Stomach (tissue), 9 donors: ENCODE measurements around the gene TRERF1. TPM values are rescaled to one million over a fixed set of nuclear protein-coding genes. Genes with fewer than 3 reads are reported as not detected.

Experiments
- DNase-seq, 2 donors: peaks; one replicate each; pipeline versions ENCODE4 v3.0.0 to v3.0.0-alpha.2; 2013 to 2019
- H3K27ac ChIP-seq, 5 donors: fragments of 200-600 bp in 4 of 5; sonication (generic) in 4 of 5; one replicate each; pipeline ENCODE4 v1.5.1; 2013 to 2019; ENCODE audit warnings: mild to moderate bottlenecking in 1 of 5, moderate library complexity in 1 of 5
- H3K27me3 ChIP-seq, 3 donors: fragments of 200-600 bp; sonication (generic); one replicate each; pipeline ENCODE4 v1.5.1; 2017 to 2019; ENCODE audit warnings: mixed run types in 1 of 3
- H3K36me3 ChIP-seq, 4 donors: fragments of 200-600 bp; sonication (generic); 1 replicate in 3 of 4; 2 replicates in 1 of 4; pipeline ENCODE4 v1.5.1; 2016 to 2019
- H3K4me1 ChIP-seq, 4 donors: fragments of 200-600 bp; sonication (generic); one replicate each; pipeline ENCODE4 v1.5.1; 2016 to 2019
- H3K4me3 ChIP-seq, 4 donors: fragments of 200-600 bp; sonication (generic) in 3 of 4; one replicate each; pipeline ENCODE4 v1.5.1; 2016 to 2019; ENCODE audit warnings: mild to moderate bottlenecking in 1 of 4
- H3K9me3 ChIP-seq, 4 donors: fragments of 200-600 bp; sonication (generic); one replicate each; pipeline ENCODE4 v1.5.1; 2016 to 2019
- CTCF ChIP-seq, 7 experiments: fragments of 450-650 bp in 4 of 7; fragments of 200-600 bp in 3 of 7; sonication (generic) in 3 of 7; IDR thresholded peaks; one replicate each; pipeline ENCODE4 v1.5.1; 2016 to 2019; ENCODE audit warnings: antibody characterized with exemption in 7 of 7, control low read depth in 2 of 7, mild to moderate bottlenecking in 1 of 7
- EP300 ChIP-seq: sonication (generic); formaldehyde crosslinking; IDR thresholded peaks from one replicate; pipeline ENCODE4 v1.6.1; 2017; ENCODE audit warnings: antibody characterized with exemption
- POLR2A ChIP-seq, 4 donors: fragments of 450-650 bp; IDR thresholded peaks; one replicate each; pipeline ENCODE4 v1.6.1; 2016; ENCODE audit warnings: antibody characterized with exemption in 4 of 4, control low read depth in 2 of 4, mild to moderate bottlenecking in 1 of 4, moderate library complexity in 1 of 4
- POLR2AphosphoS5 ChIP-seq, 3 donors: sonication (generic); formaldehyde crosslinking; IDR thresholded peaks; one replicate each; pipeline ENCODE4 v1.6.1; 2016; ENCODE audit warnings: antibody characterized with exemption in 3 of 3
- WGBS, 5 donors: extraction: QIAGEN DNeasy Blood & Tissue Kit in 3 of 5; methylation state at CpG; one replicate each; pipeline versions ENCODE4 v1.1.5 to v1.1.7; 2013 to 2018; 5-methylcytosine and 5-hydroxymethylcytosine counted together
- intact Hi-C: fragments of 100-400 bp; cut with DNase I; formaldehyde crosslinking; loops from one replicate; pipeline ENCODE4 v1.15.1; 2023; ENCODE audit warnings: low total_unique reads
- polyA plus RNA-seq, 3 donors: library from polyadenylated mRNA; stranded (reverse); fragments of 200-250 nt; gene quantifications; one replicate each; pipeline ENCODE4 v1.2.3, GENCODE V29; 2013
- total RNA-seq, 5 donors: library from RNA; depleted of rRNA; stranded (reverse); fragments of >200 nt; gene quantifications; one replicate each; pipeline versions ENCODE4 v1.1.0 to v1.2.3, GENCODE V29; 2014 to 2016
- donor health status: healthy with polysubstance abuse.
- donor health status: Bipolar disorder and iron deficiency.
- donor health status: healthy.

The TRERF1 gene
- total and polyA plus RNA-seq, 8 donors = 2.1 to 8.1 (median 4.9) TPM

DNA sequence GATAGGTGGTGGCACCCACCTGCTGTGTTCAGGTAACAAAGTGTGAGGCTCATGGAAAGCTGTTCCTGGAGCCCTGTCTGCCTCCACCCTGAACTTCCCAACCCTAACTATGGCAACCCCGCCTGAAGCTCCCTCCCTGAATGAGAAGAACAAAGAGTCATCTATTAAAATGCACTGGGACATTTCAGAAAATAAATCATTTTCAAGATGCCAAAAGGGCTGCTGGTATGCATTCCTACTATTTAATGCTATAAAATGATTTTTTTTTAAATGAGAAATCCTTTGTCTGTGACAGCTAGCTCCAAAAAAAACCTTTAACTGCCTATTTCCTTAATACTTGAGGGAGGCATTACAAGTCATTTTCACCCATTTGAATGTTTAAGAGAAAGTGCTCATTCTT lies 149.7 kb downstream of the TRERF1 start:
- intact Hi-C loops = no loop called here
- TF ChIP-seq POLR2A (IDR thresholded peaks at IDR 0.05) = no peak
- TF ChIP-seq POLR2AphosphoS5 (IDR thresholded peaks at IDR 0.05) = no peak
- TF ChIP-seq EP300 = no peak
- TF ChIP-seq CTCF (IDR thresholded peaks at IDR 0.05) = no peak

DNA sequence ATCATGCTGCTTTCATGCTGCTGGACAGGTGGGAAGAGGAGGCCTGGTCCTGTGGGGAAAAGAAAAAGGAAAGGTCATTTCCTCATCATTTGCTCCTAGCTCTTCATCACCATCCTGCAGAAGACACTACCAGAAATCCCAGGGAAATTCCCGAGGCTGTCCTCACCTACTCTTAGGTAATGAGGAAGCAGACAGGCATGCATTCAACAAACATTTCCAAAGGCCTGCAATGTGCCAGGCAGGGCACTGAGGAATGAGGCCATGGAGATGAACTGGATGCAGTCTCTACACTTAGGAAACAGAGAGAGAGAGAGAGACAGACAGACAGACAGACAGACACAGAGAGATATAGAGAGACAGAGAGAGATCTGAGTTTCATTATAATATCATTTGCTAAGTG lies 151.0 kb downstream of the TRERF1 start:
- Histone ChIP-seq H3K4me1 (peaks cover 0 to 20% (median 15%) of the 10 kb centered on the region in 4 donors), H3K9me3 (no peaks in the 10 kb centered on the region), H3K27ac (no peak overlapping the region), H3K36me3 (peaks cover 0 to 18% (median 14%) of the 10 kb centered on the region in 4 donors), H3K4me3 (no peak overlapping the region), H3K27me3 (no peaks in the 10 kb centered on the region)
- 66 to 91% (median 78%) methylated on average over 1 of the region's 1 CpG for WGBS, 5 donors
- TF ChIP-seq EP300 (no peak), POLR2AphosphoS5 (IDR thresholded peaks at IDR 0.05) (no peak), POLR2A (IDR thresholded peaks at IDR 0.05) (no peak), CTCF (IDR thresholded peaks at IDR 0.05) (no peak)
- intact Hi-C loops = no loop called here
- no peak for DNase-seq

More for the DNA sequence above, 149.7 kb downstream of the TRERF1 start:
- DNase-seq = no peak
- 81 to 94% (median 90%) methylated on average over 1 of the region's 1 CpG for WGBS, 5 donors
- H3K27ac ChIP-seq = no peak overlapping the region
- H3K4me1 ChIP-seq = peaks cover 0 to 19% (median 8%) of the 10 kb centered on the region in 4 donors
- H3K27me3 ChIP-seq = no peaks in the 10 kb centered on the region
- no peaks in the 10 kb centered on the region for H3K9me3 ChIP-seq
- H3K4me3 ChIP-seq = no peak overlapping the region
- peaks cover 0 to 18% (median 14%) of the 10 kb centered on the region in 4 donors for H3K36me3 ChIP-seq

DNA sequence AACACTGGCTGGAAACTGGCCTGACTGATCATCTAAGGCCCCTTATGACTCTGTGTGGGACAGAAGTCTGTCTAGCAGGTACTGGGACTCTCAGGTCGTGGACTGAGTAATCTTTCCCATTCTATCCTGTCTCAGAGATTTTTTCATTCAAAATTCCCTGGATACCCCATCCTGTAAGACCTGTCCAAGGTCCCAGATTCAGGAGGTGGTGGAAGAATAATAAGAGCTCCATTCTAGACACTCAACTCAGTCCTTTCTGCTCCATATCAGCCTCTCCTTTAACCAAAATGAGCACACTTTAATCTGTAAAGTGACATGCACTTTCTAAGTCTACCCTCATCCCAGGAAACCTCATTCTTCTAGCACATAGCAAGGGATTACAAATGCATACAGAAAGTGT lies 151.5 kb downstream of the TRERF1 start:
- H3K9me3 ChIP-seq = no peaks in the 10 kb centered on the region
- TF ChIP-seq EP300 (no peak), CTCF (IDR thresholded peaks at IDR 0.05) (no peak), POLR2AphosphoS5 (IDR thresholded peaks at IDR 0.05) (no peak), POLR2A (IDR thresholded peaks at IDR 0.05) (no peak)
- peaks cover 0 to 25% (median 17%) of the 10 kb centered on the region in 4 donors for H3K4me1 ChIP-seq
- no peaks in the 10 kb centered on the region for H3K27me3 ChIP-seq
- no peak overlapping the region for H3K4me3 ChIP-seq
- H3K27ac ChIP-seq = no peak overlapping the region
- DNase-seq = no peak
- peaks cover 0 to 18% (median 14%) of the 10 kb centered on the region in 4 donors for H3K36me3 ChIP-seq
- WGBS, 5 donors = 73 to 95% (median 90%) methylated on average over 1 of the region's 1 CpG
- intact Hi-C loops = no loop called here

DNA sequence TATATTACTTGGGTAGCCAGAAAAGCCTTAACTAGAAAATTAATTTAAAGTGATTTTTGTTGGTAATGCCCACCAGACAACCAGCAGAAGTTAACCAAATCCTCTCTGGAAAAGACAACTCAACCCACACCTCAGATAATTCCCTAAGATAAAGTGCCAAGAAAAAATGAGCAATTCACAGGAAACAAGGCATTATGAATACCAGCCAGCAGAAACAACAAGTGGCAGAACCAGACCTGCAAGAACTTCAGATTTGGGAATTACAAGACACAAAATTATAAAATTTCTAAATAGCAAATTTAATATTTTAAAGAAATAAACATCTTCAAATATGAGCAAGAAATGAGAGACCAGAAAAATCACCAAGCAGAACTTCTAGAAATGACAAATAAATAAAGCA lies 154.1 kb downstream of the TRERF1 start:
- intact Hi-C loops = no loop called here
- peaks cover 0 to 49% (median 14%) of the 10 kb centered on the region in 4 donors for H3K4me1 ChIP-seq
- no peak overlapping the region for H3K27ac ChIP-seq
- no peak for TF ChIP-seq POLR2A (IDR thresholded peaks at IDR 0.05)
- no peak for TF ChIP-seq EP300
- no peak for TF ChIP-seq POLR2AphosphoS5 (IDR thresholded peaks at IDR 0.05)
- TF ChIP-seq CTCF (IDR thresholded peaks at IDR 0.05) = no peak
- H3K4me3 ChIP-seq = no peak overlapping the region
- no peaks in the 10 kb centered on the region for H3K27me3 ChIP-seq
- DNase-seq = no peak
- peaks cover 0 to 18% (median 14%) of the 10 kb centered on the region in 4 donors for H3K36me3 ChIP-seq
- H3K9me3 ChIP-seq = no peaks in the 10 kb centered on the region
